Measurements from ENCODE around the gene NAPSA.

Gene NAPSA

GRCh38 chr19:50308991-50309390 lies 56.4 kb downstream of the NAPSA start:
- H3K36me3 ChIP-seq (ENCODE audit: control insufficient read depth in 2 of 2, insufficient read depth in 2 of 2, low read length in 2 of 2), result peaks cover 28 to 34% of the 10 kb centered on the region in 2 donors
- H3K4me1 ChIP-seq (ENCODE audit: control insufficient read depth in 2 of 2, insufficient read depth in 2 of 2, low read length in 2 of 2), result no peaks in the 10 kb centered on the region
- H3K27me3 ChIP-seq (ENCODE audit: control insufficient read depth in 2 of 2, insufficient read depth in 2 of 2, low read length in 2 of 2), result peaks cover 0 to 13% of the 10 kb centered on the region in 2 donors
- no peak overlapping the region for H3K4me3 ChIP-seq (ENCODE audit: low read length in 2 of 2)
- H3K9me3 ChIP-seq (ENCODE audit: control insufficient read depth in 2 of 2, low read length in 2 of 2), result no peaks in the 10 kb centered on the region
- no peak overlapping the region for H3K27ac ChIP-seq (ENCODE audit: low read depth in 2 of 2, low read length in 2 of 2)
- H3K9ac ChIP-seq (ENCODE audit: low read depth in 1 of 2, low read length in 2 of 2), result no peak overlapping the region

All from mucosa of rectum (tissue), 2 donors.